Mesothelial cell of epicardium (in vitro differentiated cells): ENCODE data around the gene POGK. TPM values are rescaled to one million over a fixed set of nuclear protein-coding genes. Genes with fewer than 3 reads are reported as not detected.

Experiments
- DNase-seq, 2 experiments: peaks; one replicate each; pipeline ENCODE4 v3.0.0; 2021; ENCODE audit warnings: low spot score in 2 of 2; ENCODE audit not compliant: unreplicated experiment in 2 of 2
- H3K27ac Mint-ChIP-seq: 2 replicates; pipeline ENCODE4 v1.8.0; 2021; ENCODE audit warnings: mixed read lengths
- H3K27me3 Mint-ChIP-seq: 2 replicates; pipeline ENCODE4 v1.8.0; 2021; ENCODE audit warnings: low read depth, mixed read lengths
- H3K36me3 Mint-ChIP-seq: 2 replicates; pipeline ENCODE4 v1.8.0; 2021; ENCODE audit warnings: mixed read lengths
- H3K4me1 Mint-ChIP-seq: 2 replicates; pipeline ENCODE4 v1.8.0; 2021; ENCODE audit warnings: mixed read lengths
- H3K4me3 Mint-ChIP-seq: 2 replicates; pipeline ENCODE4 v1.8.0; 2021; ENCODE audit warnings: mild to moderate bottlenecking, moderate library complexity, mixed read lengths
- H3K9me3 Mint-ChIP-seq: 2 replicates; pipeline ENCODE4 v1.8.0; 2021; ENCODE audit warnings: mixed read lengths
- total RNA-seq: library from RNA; stranded (reverse); gene quantifications from 3 replicates; pipeline ENCODE4 v1.2.1, GENCODE V29; 2021
- TF ChIP-seq, protein P1 (sequence below): fragments of 200-600 bp; sonication (generic); IDR thresholded peaks from one replicate; pipeline ENCODE4 v1.5.0; 2021; ENCODE audit warnings: antibody characterized with exemption; ENCODE audit not compliant: unreplicated experiment

The POGK gene
- total RNA-seq, 1 donor from 2014 or later = 42.1 TPM

DNA sequence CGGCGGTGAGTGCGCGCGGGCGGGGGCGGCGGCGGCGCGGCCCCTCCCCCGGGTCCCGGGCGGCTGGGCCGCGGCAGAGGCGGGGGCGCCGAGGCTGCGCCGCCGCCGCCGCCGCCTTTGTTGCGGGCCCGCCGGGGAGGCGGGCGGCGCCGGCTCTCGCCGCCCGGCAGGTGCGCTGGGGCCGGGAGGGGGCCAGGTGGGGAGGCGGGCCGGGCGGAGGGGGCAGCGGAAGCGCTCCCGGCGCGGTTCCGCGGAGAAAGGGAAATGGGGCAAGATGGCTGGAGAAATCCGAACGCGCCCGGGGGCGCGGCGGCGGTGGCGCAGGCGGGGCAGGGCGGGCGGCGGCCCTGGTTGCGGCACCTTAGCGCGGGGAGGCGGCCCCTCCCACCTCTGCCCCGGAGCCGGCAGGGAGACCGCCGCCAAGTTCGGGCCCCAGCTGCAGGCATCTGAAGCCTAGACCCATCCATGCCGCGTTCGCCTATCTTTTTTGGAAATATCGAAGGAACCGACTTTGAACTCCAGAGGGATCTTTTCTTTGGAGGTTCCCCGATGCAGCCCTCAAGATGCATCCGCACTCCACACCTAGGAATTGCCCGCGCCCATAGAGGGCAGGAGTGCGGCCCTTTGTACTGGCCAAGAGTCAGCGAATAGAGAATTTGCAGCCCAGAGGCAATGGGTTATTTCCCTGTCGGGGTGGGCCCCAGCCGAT is 479 bp downstream of the POGK start:
- peaks cover 2% of the 10 kb centered on the region for H3K9me3 Mint-ChIP-seq
- H3K27ac Mint-ChIP-seq = peak overlapping the region; percentile 80
- TF ChIP-seq, protein P1, sequence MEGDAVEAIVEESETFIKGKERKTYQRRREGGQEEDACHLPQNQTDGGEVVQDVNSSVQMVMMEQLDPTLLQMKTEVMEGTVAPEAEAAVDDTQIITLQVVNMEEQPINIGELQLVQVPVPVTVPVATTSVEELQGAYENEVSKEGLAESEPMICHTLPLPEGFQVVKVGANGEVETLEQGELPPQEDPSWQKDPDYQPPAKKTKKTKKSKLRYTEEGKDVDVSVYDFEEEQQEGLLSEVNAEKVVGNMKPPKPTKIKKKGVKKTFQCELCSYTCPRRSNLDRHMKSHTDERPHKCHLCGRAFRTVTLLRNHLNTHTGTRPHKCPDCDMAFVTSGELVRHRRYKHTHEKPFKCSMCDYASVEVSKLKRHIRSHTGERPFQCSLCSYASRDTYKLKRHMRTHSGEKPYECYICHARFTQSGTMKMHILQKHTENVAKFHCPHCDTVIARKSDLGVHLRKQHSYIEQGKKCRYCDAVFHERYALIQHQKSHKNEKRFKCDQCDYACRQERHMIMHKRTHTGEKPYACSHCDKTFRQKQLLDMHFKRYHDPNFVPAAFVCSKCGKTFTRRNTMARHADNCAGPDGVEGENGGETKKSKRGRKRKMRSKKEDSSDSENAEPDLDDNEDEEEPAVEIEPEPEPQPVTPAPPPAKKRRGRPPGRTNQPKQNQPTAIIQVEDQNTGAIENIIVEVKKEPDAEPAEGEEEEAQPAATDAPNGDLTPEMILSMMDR = no peak
- H3K36me3 Mint-ChIP-seq = peaks cover 13% of the 10 kb centered on the region
- peak; percentile 35 to 48 for DNase-seq
- peaks cover 44% of the 10 kb centered on the region for H3K4me1 Mint-ChIP-seq
- peak overlapping the region; percentile 78 for H3K4me3 Mint-ChIP-seq
- H3K27me3 Mint-ChIP-seq = peaks cover 4% of the 10 kb centered on the region

DNA sequence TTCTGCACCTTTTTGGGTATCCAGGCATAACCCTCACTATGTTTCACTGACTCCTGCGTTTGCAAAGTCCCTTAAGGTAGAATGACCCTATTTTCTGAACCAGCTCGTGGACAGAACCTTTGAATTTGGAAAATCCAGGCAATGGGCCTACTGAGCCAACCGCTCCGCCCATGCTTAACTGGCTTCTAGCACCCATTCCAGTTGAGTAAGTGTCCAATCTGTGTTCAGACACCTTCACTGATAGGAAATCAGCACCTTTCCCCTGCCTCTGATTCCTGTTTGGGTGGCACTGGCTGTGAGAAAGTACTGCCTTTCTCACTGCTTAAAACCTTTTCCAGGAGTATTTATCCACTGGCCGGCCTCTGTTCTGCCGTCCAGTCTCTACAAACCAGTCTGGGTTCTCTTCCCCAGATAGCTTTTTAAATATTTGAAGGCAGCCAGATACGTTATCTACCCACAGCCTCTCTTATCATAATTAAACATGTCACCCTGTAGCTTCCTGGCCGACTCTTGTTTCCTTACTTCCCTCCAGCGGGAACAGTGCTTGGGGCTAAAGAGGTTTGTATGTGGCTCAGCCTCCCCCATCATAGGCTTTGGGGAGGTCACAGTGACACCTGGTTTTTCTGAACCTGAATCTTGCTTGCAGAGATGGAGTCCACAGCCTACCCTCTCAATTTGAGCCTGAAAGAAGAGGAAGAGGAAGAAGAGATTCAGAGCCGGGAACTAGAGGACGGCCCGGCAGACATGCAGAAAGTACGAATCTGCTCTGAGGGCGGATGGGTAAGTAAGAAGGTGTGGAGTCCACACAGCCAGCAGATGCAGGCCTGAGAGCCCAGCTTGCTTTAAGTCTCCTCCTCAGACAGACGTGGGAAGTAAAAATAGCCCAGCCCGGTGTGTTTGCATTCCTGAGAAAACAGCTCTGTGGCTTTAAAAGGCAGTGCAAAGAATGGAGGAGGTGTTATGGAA is 1.3 kb downstream of the POGK start:
- DNase-seq = no peak
- Mint-ChIP-seq H3K27ac (peak overlapping the region; percentile 80), H3K9me3 (no peaks in the 10 kb centered on the region), H3K36me3 (peaks cover 14% of the 10 kb centered on the region), H3K4me1 (peaks cover 45% of the 10 kb centered on the region), H3K27me3 (peaks cover 2% of the 10 kb centered on the region), H3K4me3 (peak overlapping the region; percentile 78)
- TF ChIP-seq, protein P1 = no peak

DNA sequence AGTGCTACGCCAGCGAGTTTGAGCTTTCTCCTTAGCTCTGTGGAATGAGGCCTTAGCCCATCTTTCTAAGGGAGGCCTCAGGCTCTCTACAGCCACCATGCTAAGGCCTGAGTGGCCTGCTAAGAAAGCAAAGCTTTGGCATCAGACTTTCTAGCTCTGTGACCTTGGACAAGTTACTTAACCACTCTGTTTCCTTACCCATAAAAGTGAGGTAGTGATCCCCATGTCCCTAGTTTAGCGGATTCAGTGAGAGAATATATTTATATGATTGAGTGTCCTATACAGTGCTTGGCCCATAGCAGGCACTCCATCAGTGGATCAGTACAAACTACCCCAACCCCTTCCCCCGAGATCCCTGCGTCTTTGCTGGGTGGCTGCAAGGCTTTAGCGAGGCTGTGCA is 4.0 kb downstream of the POGK start:
- DNase-seq = no peak
- Mint-ChIP-seq H3K27me3 (no peaks in the 10 kb centered on the region), H3K36me3 (peaks cover 34% of the 10 kb centered on the region), H3K4me1 (peaks cover 43% of the 10 kb centered on the region), H3K27ac (peak overlapping the region; percentile 85), H3K9me3 (no peaks in the 10 kb centered on the region), H3K4me3 (no peak overlapping the region)
- TF ChIP-seq, protein P1 = no peak

DNA sequence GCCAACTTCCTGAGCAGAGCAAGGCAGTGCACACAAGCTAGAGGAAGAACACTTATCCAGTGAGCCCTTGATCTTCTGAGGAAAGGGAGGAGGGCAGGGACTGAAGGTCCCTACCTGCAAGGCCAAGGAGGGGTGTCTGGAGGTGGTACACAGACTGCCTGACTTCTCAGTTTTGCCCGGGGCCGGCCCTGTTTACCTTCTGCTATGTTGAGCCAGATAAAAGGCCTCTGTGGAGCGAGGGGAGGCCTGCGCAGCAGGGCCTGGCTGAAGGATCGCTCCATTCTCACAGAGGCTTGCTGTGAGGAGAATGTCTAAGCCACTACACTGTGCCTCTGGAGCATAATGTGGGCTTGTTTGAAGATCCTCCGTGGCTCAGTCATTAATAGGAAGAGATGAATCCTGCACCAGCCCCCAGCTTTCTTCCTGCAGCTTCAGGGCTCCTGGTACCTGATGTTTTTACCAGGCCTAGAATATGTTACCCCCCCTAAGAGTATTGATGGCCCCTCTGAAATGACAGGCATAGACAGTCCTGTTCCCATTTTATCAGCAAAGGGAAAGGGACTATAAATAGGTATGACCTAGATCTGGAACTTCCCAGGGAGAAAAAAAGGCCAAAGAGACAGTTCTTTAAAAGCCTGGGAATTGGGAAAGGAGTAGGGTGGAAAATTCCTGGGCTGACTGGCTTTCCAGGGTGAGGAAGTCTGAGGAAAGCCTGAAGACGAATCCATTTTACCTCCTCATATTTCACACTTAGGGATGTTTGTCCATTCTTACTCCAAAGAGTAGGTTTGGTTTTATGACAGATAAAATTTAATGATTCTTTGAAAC is 4.7 kb downstream of the POGK start:
- H3K4me3 Mint-ChIP-seq = no peak overlapping the region
- DNase-seq = no peak

DNA sequence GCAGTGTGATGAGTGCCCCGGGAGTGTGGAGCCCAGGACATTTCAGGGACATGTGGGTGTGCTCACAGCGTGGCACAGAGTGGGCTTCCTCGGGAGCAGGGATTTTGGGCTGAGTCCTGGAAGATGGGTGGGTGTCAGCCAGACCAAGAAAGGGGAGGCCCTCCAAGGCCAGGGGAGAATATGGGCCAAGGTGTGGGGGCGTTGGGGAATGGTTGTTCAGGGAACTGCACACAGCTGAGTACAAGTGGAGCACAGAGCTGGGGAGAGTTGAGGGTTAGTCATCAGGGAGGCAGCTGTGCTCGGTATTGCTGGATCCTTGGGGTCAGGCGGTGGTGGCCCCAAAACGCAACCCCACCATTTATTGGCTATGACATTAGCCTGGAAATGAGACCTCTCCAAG is 5.5 kb downstream of the POGK start:
- TF ChIP-seq, protein P1 = no peak
- no peak for DNase-seq
- peak overlapping the region; percentile 85 for H3K27ac Mint-ChIP-seq
- no peaks in the 10 kb centered on the region for H3K9me3 Mint-ChIP-seq
- no peaks in the 10 kb centered on the region for H3K27me3 Mint-ChIP-seq
- H3K36me3 Mint-ChIP-seq = peaks cover 46% of the 10 kb centered on the region
- peaks cover 36% of the 10 kb centered on the region for H3K4me1 Mint-ChIP-seq
- no peak overlapping the region for H3K4me3 Mint-ChIP-seq

More for the DNA sequence above, 4.7 kb downstream of the POGK start:
- H3K4me1 Mint-ChIP-seq = peaks cover 37% of the 10 kb centered on the region
- H3K27me3 Mint-ChIP-seq = no peaks in the 10 kb centered on the region
- TF ChIP-seq, protein P1 = no peak
- no peaks in the 10 kb centered on the region for H3K9me3 Mint-ChIP-seq
- peaks cover 38% of the 10 kb centered on the region for H3K36me3 Mint-ChIP-seq
- H3K27ac Mint-ChIP-seq = peak overlapping the region; percentile 85
